HG02759 (cell line): ENCODE measurements around the gene ZBTB20.
A peak's percentile ranks its signal among the peaks of the same experiment; 100 is the strongest.

Source experiments
- ATAC-seq: cut with Tn5 transposase; IDR thresholded peaks from one replicate; pipeline ENCODE4 v1.9.1; 2021; ENCODE audit warnings: mild to moderate bottlenecking, moderate library complexity; ENCODE audit not compliant: unreplicated experiment

The ZBTB20 gene

GRCh38 chr3:114393367-114394072 lies 753.6 kb downstream of the ZBTB20 start:
- no peak for ATAC-seq

- ATAC-seq, result no peak
Measured at GRCh38 chr3:114392831-114393230, 754.3 kb downstream of the ZBTB20 start.

GRCh38 chr3:114389156-114389555 lies 757.9 kb downstream of the ZBTB20 start:
- ATAC-seq, result no peak

- ATAC-seq, result no peak
Measured at GRCh38 chr3:114384558-114384903, 762.6 kb downstream of the ZBTB20 start.

- peak; percentile 96 for ATAC-seq
Measured at GRCh38 chr3:114383875-114384557, 763.1 kb downstream of the ZBTB20 start.

- no peak for ATAC-seq
Measured at GRCh38 chr3:114380233-114380651, 766.8 kb downstream of the ZBTB20 start.

GRCh38 chr3:114379266-114379665 lies 767.8 kb downstream of the ZBTB20 start:
- no peak for ATAC-seq

- ATAC-seq, result peak; percentile 52
Measured at GRCh38 chr3:114378760-114379159, 768.3 kb downstream of the ZBTB20 start.

GRCh38 chr3:114377426-114377825 lies 769.7 kb downstream of the ZBTB20 start:
- ATAC-seq, result no peak

GRCh38 chr3:114376516-114377185 lies 770.4 kb downstream of the ZBTB20 start:
- no peak for ATAC-seq

- ATAC-seq, result no peak
Measured at GRCh38 chr3:114375608-114376421, 771.3 kb downstream of the ZBTB20 start.

- ATAC-seq, result no peak
Measured at GRCh38 chr3:114374433-114374990, 772.6 kb downstream of the ZBTB20 start.

- ATAC-seq, result no peak
Measured at GRCh38 chr3:114370537-114371174, 776.4 kb downstream of the ZBTB20 start.

GRCh38 chr3:114365909-114366308 lies 781.2 kb downstream of the ZBTB20 start:
- ATAC-seq, result no peak

GRCh38 chr3:114364806-114365654 lies 782.1 kb downstream of the ZBTB20 start:
- no peak for ATAC-seq

GRCh38 chr3:114363554-114364202 lies 783.4 kb downstream of the ZBTB20 start:
- ATAC-seq, result no peak

- no peak for ATAC-seq
Measured at GRCh38 chr3:114362815-114363214, 784.3 kb downstream of the ZBTB20 start.

GRCh38 chr3:114361391-114361790 lies 785.7 kb downstream of the ZBTB20 start:
- ATAC-seq, result no peak

- ATAC-seq, result no peak
Measured at GRCh38 chr3:114356525-114356924, 790.6 kb downstream of the ZBTB20 start.
